K562 (cell line): ENCODE data around the gene RPS23. TPM values are rescaled to one million over a fixed set of nuclear protein-coding genes. Genes with fewer than 3 reads are reported as not detected.

Experiments used
- ATAC-seq: fragments of 200-7000 bp; cut with Tn5 transposase; 3 replicates; pipeline ENCODE4 v1.9.1; 2020; ENCODE audit warnings: moderate library complexity
- BruUV-seq: library from RNA; stranded (reverse); fragments of 400-500 nt; replicated peaks from 2 replicates; lab custom pipeline; 2021; lab: Mats Ljungman, UMichigan
- CTCF ChIA-PET: fragments of 300-600 bp; formaldehyde crosslinking; extraction: SDS; loops from one replicate; lab custom pipeline; 2021; ENCODE audit warnings: low intra/inter-chr PET ratio; lab: Yijun Ruan, JAX
- POLR2A ChIA-PET: fragments of 300-600, 350-650 bp; sonication (Branson Sonifier 250); formaldehyde crosslinking; extraction: SDS; loops from one replicate; lab custom pipeline; 2021; ENCODE audit warnings: antibody characterized with exemption, inconsistent platforms; lab: Yijun Ruan, JAX
- DNase-seq, 4 experiments: peaks; one replicate each; pipeline versions ENCODE4 v3.0.0 to v3.0.0-alpha.2; 2011 to 2018; ENCODE audit warnings: low spot score in 3 of 4, mixed read lengths in 3 of 4; ENCODE audit errors: extremely low read depth in 1 of 4
- FAIRE-seq: peaks from 2 replicates; lab custom pipeline; 2011; peaks lifted over from hg19 to GRCh38; lab: Jason Lieb, UNC
- H2AFZ ChIP-seq: 2 replicates; pipeline ENCODE4 v1.6.0; 2011; ENCODE audit warnings: low read depth, low read length, control low read depth, inconsistent platforms
- H3K27ac ChIP-seq: fragments of 200-600 bp; 3 replicates; pipeline ENCODE4 v1.8.0; 2011; ENCODE audit warnings: low read depth, mild to moderate bottlenecking, control low read depth, inconsistent platforms, low read length, moderate library complexity, mixed read lengths; ENCODE audit errors: extremely low read depth
- H3K27me3 ChIP-seq, 2 experiments: fragments of 300-600 bp in 1 of 2; 2 replicates in 1 of 2; 3 replicates in 1 of 2; pipeline versions ENCODE4 v1.6.0 to v1.8.0; 2011; ENCODE audit warnings: inconsistent platforms in 2 of 2, low read length in 2 of 2, mild to moderate bottlenecking in 1 of 2, mixed read lengths in 1 of 2, moderate library complexity in 1 of 2; ENCODE audit not compliant: control insufficient read depth in 2 of 2, insufficient read depth in 2 of 2
- H3K36me3 ChIP-seq: fragments of 300-600 bp; 3 replicates; pipeline ENCODE4 v1.8.0; 2011; ENCODE audit warnings: mild to moderate bottlenecking, low read length, inconsistent platforms; ENCODE audit not compliant: control insufficient read depth, insufficient read depth
- H3K4me1 ChIP-seq, 2 experiments: fragments of 200-600 bp in 1 of 2; replicated peaks in 1 of 2; 2 replicates in 1 of 2; 3 replicates in 1 of 2; pipeline versions ENCODE4 v1.5.1 to v1.8.0; 2011; ENCODE audit warnings: inconsistent platforms in 2 of 2, low read length in 2 of 2, mild to moderate bottlenecking in 1 of 2, mixed read lengths in 1 of 2, moderate library complexity in 1 of 2; ENCODE audit not compliant: control insufficient read depth in 2 of 2, insufficient read depth in 2 of 2
- H3K4me2 ChIP-seq: 2 replicates; pipeline ENCODE4 v1.6.1; 2011; ENCODE audit warnings: low read length, control low read depth, inconsistent platforms, mixed read lengths; ENCODE audit not compliant: insufficient read depth
- H3K4me3 ChIP-seq: fragments of 200-600 bp; sonication (generic), shearing (Covaris generic); 2 replicates; pipeline ENCODE4 v1.5.1; 2016; ENCODE audit warnings: control low read depth, inconsistent platforms
- H3K79me2 ChIP-seq: fragments of 200-600 bp; 3 replicates; pipeline ENCODE4 v1.8.0; 2011; ENCODE audit warnings: low read length, inconsistent platforms; ENCODE audit not compliant: control insufficient read depth, insufficient read depth
- H3K9ac ChIP-seq, 2 experiments: 2 replicates each; pipeline versions ENCODE4 v1.6.0 to v1.6.1; 2011; ENCODE audit warnings: low read depth in 2 of 2, low read length in 2 of 2, control low read depth in 1 of 2, inconsistent platforms in 1 of 2, mild to moderate bottlenecking in 1 of 2, mixed read lengths in 1 of 2; ENCODE audit not compliant: insufficient read depth in 1 of 2
- H3K9me1 ChIP-seq: one replicate; pipeline ENCODE4 v1.6.0; 2011; ENCODE audit warnings: inconsistent platforms, mild to moderate bottlenecking, low read length, moderate library complexity; ENCODE audit not compliant: control insufficient read depth, insufficient read depth
- H3K9me3 ChIP-seq: replicated peaks from 2 replicates; pipeline ENCODE4 v1.5.1; 2011; ENCODE audit warnings: low read depth, low read length, inconsistent platforms; ENCODE audit not compliant: control insufficient read depth, insufficient read depth
- H4K20me1 ChIP-seq: replicated peaks from 2 replicates; pipeline ENCODE4 v1.6.1; 2011; ENCODE audit warnings: low read length, inconsistent platforms, mixed read lengths; ENCODE audit not compliant: control insufficient read depth, insufficient read depth
- AFF1 ChIP-seq, 2 experiments: fragments of 450-650 bp; IDR thresholded peaks; 2 replicates each; pipeline ENCODE4 v1.6.1; 2018; ENCODE audit warnings: mild to moderate bottlenecking in 2 of 2, low read depth in 1 of 2; ENCODE audit not compliant: partially characterized antibody in 2 of 2
- CTCF ChIP-seq, 3 experiments: IDR thresholded peaks in 2 of 3; conservative IDR thresholded peaks in 1 of 3; 2 replicates each; pipeline ENCODE4 v1.5.1; 2011 to 2012; ENCODE audit warnings: low read length in 3 of 3, mild to moderate bottlenecking in 3 of 3, control low read depth in 2 of 3, improper control_type of control experiment in 1 of 3, inconsistent platforms in 1 of 3, low read depth in 1 of 3, mixed read lengths in 1 of 3, moderate library complexity in 1 of 3; ENCODE audit not compliant: insufficient read depth in 2 of 3
- MXD1 ChIP-seq: fragments of 250-450 bp; sonication (Bioruptor Pico); IDR thresholded peaks from 2 replicates; pipeline ENCODE4 v1.8.0; 2021; ENCODE audit warnings: borderline replicate concordance, mild to moderate bottlenecking, moderate library complexity; ENCODE audit not compliant: poor library complexity, severe bottlenecking
- RERE ChIP-seq: sonication (generic); formaldehyde crosslinking; IDR thresholded peaks from 2 replicates; pipeline ENCODE4 v1.8.0; 2023; ENCODE audit warnings: missing genetic modification reagents, mild to moderate bottlenecking, borderline replicate concordance
- ZNF24 ChIP-seq: fragments of 450-650 bp; IDR thresholded peaks from 2 replicates; pipeline ENCODE4 v1.6.1; 2016
- WGBS: fragments of 100-300 bp; shearing (Covaris generic); methylation state at CpG from one replicate; pipeline ENCODE4 v1.1.6; 2016; ENCODE audit warnings: low coverage, mixed read lengths; ENCODE audit not compliant: insufficient coverage; ENCODE audit errors: missing lambda C conversion rate; 5-methylcytosine and 5-hydroxymethylcytosine counted together
- in situ Hi-C: fragments of 300-500 bp; cut with MboI; formaldehyde crosslinking; loops from 4 replicates; pipeline ENCODE4 v1.15.0; 2018; ENCODE audit warnings: inconsistent platforms, mixed read lengths
- intact Hi-C: fragments of 100-400 bp; cut with micrococcal nuclease; formaldehyde crosslinking; loops from 2 replicates; pipeline ENCODE4 v1.14.2; 2022
- polyA plus RNA-seq, 8 experiments: library from polyadenylated mRNA; depleted of rRNA in 4 of 8; stranded (reverse) in 5 of 8; unstranded in 3 of 8; fragments of >200 nt; fragmentation: Nextera tagmentation in 2 of 8; fragmentation: Illumina TruSeq in 1 of 8; extraction: Ambion mirVana in 2 of 8; extraction: Trizol in 1 of 8; gene quantifications; 2 replicates each; pipeline versions ENCODE4 v1.2.1 to v1.2.3, GENCODE V29; 2011 to 2014; ENCODE audit warnings: inconsistent platforms in 1 of 8, missing spikeins in 1 of 8
- total RNA-seq, 7 experiments: library from RNA; depleted of rRNA in 6 of 7; stranded (reverse); fragments of >200 nt in 6 of 7; fragmentation: Illumina TruSeq in 2 of 7; extraction: Trizol in 2 of 7; gene quantifications; 2 replicates each; pipeline versions ENCODE4 v1.2.1 to v1.2.3, GENCODE V29; 2011 to 2021; ENCODE audit warnings: low replicate concordance in 1 of 7

The RPS23 gene
- total and polyA plus RNA-seq, 9 of the 15 experiments (the other 6 are each of a cell fraction or from before 2014, with no cell fraction given), result 3,252 to 10,689 (median 6,302) TPM

GRCh38 chr5:82296929-82297328, 18.8 kb upstream of the RPS23 start (continued):
- peak; percentile 14 to 48 (median 21); a peak in 2 of 6 replicates for TF ChIP-seq CTCF (IDR thresholded peaks at IDR 0.05 in 2 of 3, conservative IDR thresholded peaks at IDR 0.05 in 1 of 3; ENCODE audit: insufficient read depth in 2 of 3, low read depth in 1 of 3, low read length in 3 of 3)
- TF ChIP-seq ZNF24, result no peak
- TF ChIP-seq, all 486 proteins: peak for 3

GRCh38 chr5:82295959-82296531, 17.9 kb upstream of the RPS23 start:
- FAIRE-seq (no peak), DNase-seq (no peak)
- intact Hi-C loops, result loop anchor here (2.0 to 5.0 kb wide), 2 partner anchors 59 to 121 kb away; no protein-coding TSS in a partner anchor
- TF ChIP-seq MXD1 (no peak), RERE (no peak), AFF1 (IDR thresholded peaks at IDR 0.05; ENCODE audit: low read depth in 1 of 2, partially characterized antibody in 2 of 2) (no peak)

More at GRCh38 chr5:82295959-82296531, 17.9 kb upstream of the RPS23 start:
- BruUV-seq, result no TSS peak
- Histone ChIP-seq H3K27me3 (no peaks in the 10 kb centered on the region), H3K9ac (no peak overlapping the region), H3K4me2 (no peak overlapping the region), H3K9me1 (no peaks in the 10 kb centered on the region), H3K27ac (no peak overlapping the region), H3K79me2 (no peaks in the 10 kb centered on the region), H3K9me3 (no peaks in the 10 kb centered on the region), H2AFZ (no peak overlapping the region), H3K36me3 (no peaks in the 10 kb centered on the region), H3K4me3 (no peak overlapping the region), H3K4me1 (0 out of 5 replicates have a peak, but pooled peaks cover 0 to 2% of the 10 kb centered on the region in 2 experiments), H4K20me1 (no peaks in the 10 kb centered on the region)
- in situ Hi-C loops, result no loop called here
- POLR2A ChIA-PET, result interaction anchor here (2.5 kb wide), 1 partner anchor 18 kb away, joined by 9 read pairs; the partner anchor contains the start of gene RPS23
- no peak for ATAC-seq
- CTCF ChIA-PET, result no interaction called here
- WGBS, result 53% methylated on average over 2 of the region's 2 CpGs
